ENCODE results near the gene ZBTB7C. TPM values are rescaled to one million over a fixed set of nuclear protein-coding genes. Genes with fewer than 3 reads are reported as not detected.

ZBTB7C gene
- total and polyA plus RNA-seq, 2 of the 8 experiments (the other 6 are each of a cell fraction or from before 2014, with no cell fraction given): 0.15 to 0.45 TPM

DNA sequence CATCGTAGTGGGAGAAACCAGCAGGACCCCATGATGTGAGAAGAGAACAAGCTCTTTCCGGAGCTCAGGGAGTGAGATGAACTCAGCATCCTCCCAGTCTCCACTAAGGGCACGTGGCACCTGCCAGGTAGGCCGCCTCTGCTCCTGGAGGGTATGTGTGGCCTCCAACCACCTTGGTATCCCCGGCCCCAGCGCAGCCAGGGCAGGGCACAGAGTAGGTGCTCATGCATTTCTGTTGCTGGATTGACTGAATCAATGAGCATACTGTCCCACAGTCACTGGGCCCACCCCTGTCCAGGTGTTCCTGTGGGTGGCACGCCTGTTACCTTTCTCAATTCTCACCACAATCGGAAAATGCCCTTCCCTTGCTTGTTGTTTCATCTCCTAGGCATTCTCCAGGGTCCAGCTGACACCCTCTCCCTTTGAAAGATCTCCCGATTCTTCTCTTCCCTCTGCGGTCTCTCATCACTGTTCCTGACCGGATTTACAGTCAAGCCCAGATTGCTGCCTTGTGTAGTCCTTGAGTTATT, 340.2 kb downstream of the ZBTB7C start:
- Histone ChIP-seq H3K23me2 (ENCODE audit: low read depth, low read length) (no peaks in the 10 kb centered on the region), H2AFZ (ENCODE audit: low read length) (no peak overlapping the region), H3K4me1 (replicated peaks in 1 of 4; ENCODE audit: control insufficient read depth in 3 of 4, insufficient read depth in 4 of 4, low read length in 3 of 4) (peaks cover 0 to 2% (median 0%) of the 10 kb centered on the region in 4 experiments; a peak in 2 of 7 replicates), H3K23ac (ENCODE audit: insufficient read length) (no peak overlapping the region), H4K91ac (replicated peaks; ENCODE audit: insufficient read length, low read length) (no peak overlapping the region), H3K27me3 (replicated peaks in 1 of 4; ENCODE audit: control insufficient read depth in 3 of 4, extremely low read depth in 1 of 4, insufficient read depth in 3 of 4, low read length in 3 of 4) (no peaks in the 10 kb centered on the region; a peak in 1 of 7 replicates), H3K18ac (ENCODE audit: extremely low read depth, low read length) (no peak overlapping the region), H3K4me3 (ENCODE audit: extremely low read depth in 1 of 4, insufficient read depth in 2 of 4, low read depth in 3 of 4, low read length in 4 of 4) (no peak overlapping the region), H3K14ac (ENCODE audit: insufficient read length) (no peak overlapping the region), H2BK120ac (replicated peaks; ENCODE audit: low read depth, low read length) (no peak overlapping the region), H3K79me1 (ENCODE audit: low read depth, low read length) (no peaks in the 10 kb centered on the region), H3K79me2 (ENCODE audit: control insufficient read depth in 1 of 2, insufficient read depth in 2 of 2, low read length in 2 of 2) (no peaks in the 10 kb centered on the region), H4K8ac (ENCODE audit: extremely low read depth, insufficient read depth, low read length) (no peak overlapping the region), H3K56ac (replicated peaks; ENCODE audit: insufficient read length, low read depth, low read length) (no peak overlapping the region), H2BK5ac (ENCODE audit: low read depth, low read length) (no peak overlapping the region), H3K9ac (replicated peaks in 1 of 4; ENCODE audit: extremely low read depth in 1 of 4, low read depth in 3 of 4, low read length in 3 of 4) (no peak overlapping the region; a peak in 1 of 7 replicates), H4K5ac (ENCODE audit: insufficient read length, low read depth, low read length) (no peak overlapping the region), H2BK15ac (ENCODE audit: low read length) (no peak overlapping the region), H3K9me3 (ENCODE audit: insufficient read depth in 2 of 2, low read depth in 1 of 2, low read length in 1 of 2) (no peaks in the 10 kb centered on the region), H3K27ac (ENCODE audit: low read depth, low read length) (no peak overlapping the region), H4K20me1 (replicated peaks in 1 of 2; ENCODE audit: control insufficient read depth in 1 of 2, insufficient read depth in 2 of 2, low read length in 2 of 2) (no peaks in the 10 kb centered on the region), H3K4ac (replicated peaks; ENCODE audit: insufficient read length, low read depth, low read length) (no peak overlapping the region), H3K36me3 (ENCODE audit: control insufficient read depth in 2 of 4, insufficient read depth in 4 of 4, low read length in 3 of 4) (no peaks in the 10 kb centered on the region), H2BK12ac (ENCODE audit: low read depth, low read length) (no peak overlapping the region), H2AK5ac (ENCODE audit: low read depth, low read length) (no peak overlapping the region), H3K4me2 (ENCODE audit: insufficient read depth in 1 of 2, low read depth in 2 of 2, low read length in 2 of 2) (no peak overlapping the region), H2BK20ac (ENCODE audit: low read length) (no peak overlapping the region)
- ChIA-PET POLR2A (ENCODE audit: partially characterized antibody) (no interaction called here), CTCF (ENCODE audit: partially characterized antibody) (interaction anchor here (0.8 to 1.5 kb wide), 3 partner anchors 8 to 376 kb away, joined by 3 read pairs; no protein-coding TSS in a partner anchor)
- no peak for DNase-seq (ENCODE audit: low read depth in 1 of 2, low spot score in 2 of 2)
- FAIRE-seq: no peak
- TF ChIP-seq TAF1 (IDR thresholded peaks at IDR 0.05; ENCODE audit: low read depth, low read length) (no peak), HDAC2 (IDR thresholded peaks at IDR 0.05; ENCODE audit: borderline replicate concordance in 1 of 2, low read depth in 2 of 2, low read length in 2 of 2) (no peak), POLR2AphosphoS5 (IDR thresholded peaks at IDR 0.05; ENCODE audit: low read depth, low read length) (no peak), KDM4A (IDR thresholded peaks at IDR 0.05; ENCODE audit: low read depth, low read length, severe bottlenecking) (no peak), RXRA (IDR thresholded peaks at IDR 0.05; ENCODE audit: insufficient read depth, low read depth, low read length) (no peak)
- WGBS, 2 experiments (ENCODE audit: extremely low coverage in 1 of 2, insufficient coverage in 1 of 2, insufficient read length in 1 of 2, insufficient replicate concordance in 2 of 2, low coverage in 1 of 2, low lambda C conversion rate in 2 of 2, missing lambda C conversion rate in 1 of 2): 91% methylated on average over 11 of the region's 11 CpGs; no CpG with 5 or more reads in 1 of the 2 experiments
